ENCODE data around the gene NUP133. TPM values are rescaled to one million over a fixed set of nuclear protein-coding genes. Genes with fewer than 3 reads are reported as not detected.

The NUP133 gene
- polyA plus RNA-seq, 2 of the 4 experiments (the other 2 are of a cell fraction): 20.6 to 43.2 TPM

DNA sequence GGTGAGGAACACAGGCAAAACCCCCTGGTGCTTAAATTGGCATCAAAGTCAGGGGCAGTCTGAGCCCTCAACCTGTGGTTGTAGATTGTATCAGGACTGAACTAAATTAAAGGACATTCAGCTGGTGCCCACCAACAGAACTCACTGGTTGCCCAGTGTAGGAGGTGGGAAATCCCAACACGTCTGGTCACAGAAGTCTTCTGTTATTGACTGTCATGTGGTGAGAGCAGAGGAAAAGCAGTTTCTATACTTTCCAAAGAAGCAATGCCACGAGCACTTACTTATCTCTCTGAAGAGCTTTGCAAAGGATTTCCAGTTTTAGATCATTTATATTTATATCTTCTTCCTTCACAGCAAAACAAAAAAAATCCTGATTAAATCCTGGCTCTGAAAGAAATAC, 59.3 kb downstream of the NUP133 start:
- no peak overlapping the region for H3K4me3 ChIP-seq
- no peak for DNase-seq (ENCODE audit: low read depth in 1 of 2, low spot score in 1 of 2)
- CTCF ChIA-PET: interaction anchor here (0.6 to 1.2 kb wide), 4 partner anchors 12 to 190 kb away, joined by 3 to 4 read pairs (median 4); no protein-coding TSS in a partner anchor
- no peak overlapping the region for H3K4me2 ChIP-seq
- H3K27ac ChIP-seq: no peak overlapping the region
- POLR2A ChIA-PET: no interaction called here
- ATAC-seq: no peak
- TF ChIP-seq, protein P1, sequence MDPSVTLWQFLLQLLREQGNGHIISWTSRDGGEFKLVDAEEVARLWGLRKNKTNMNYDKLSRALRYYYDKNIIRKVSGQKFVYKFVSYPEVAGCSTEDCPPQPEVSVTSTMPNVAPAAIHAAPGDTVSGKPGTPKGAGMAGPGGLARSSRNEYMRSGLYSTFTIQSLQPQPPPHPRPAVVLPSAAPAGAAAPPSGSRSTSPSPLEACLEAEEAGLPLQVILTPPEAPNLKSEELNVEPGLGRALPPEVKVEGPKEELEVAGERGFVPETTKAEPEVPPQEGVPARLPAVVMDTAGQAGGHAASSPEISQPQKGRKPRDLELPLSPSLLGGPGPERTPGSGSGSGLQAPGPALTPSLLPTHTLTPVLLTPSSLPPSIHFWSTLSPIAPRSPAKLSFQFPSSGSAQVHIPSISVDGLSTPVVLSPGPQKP (IDR thresholded peaks at IDR 0.05; ENCODE audit: low read depth, low read length): no peak
- TF ChIP-seq RARB (CRISPR knock-in tag; IDR thresholded peaks at IDR 0.05) (no peak), CHD4 (IDR thresholded peaks at IDR 0.05; ENCODE audit: borderline replicate concordance) (no peak)
- no peak for FAIRE-seq
- H3K9me3 ChIP-seq: no peaks in the 10 kb centered on the region
- H3K4me1 ChIP-seq: no peaks in the 10 kb centered on the region
- 90% methylated on average over 2 of the region's 2 CpGs for WGBS (ENCODE audit: missing lambda C conversion rate)

DNA sequence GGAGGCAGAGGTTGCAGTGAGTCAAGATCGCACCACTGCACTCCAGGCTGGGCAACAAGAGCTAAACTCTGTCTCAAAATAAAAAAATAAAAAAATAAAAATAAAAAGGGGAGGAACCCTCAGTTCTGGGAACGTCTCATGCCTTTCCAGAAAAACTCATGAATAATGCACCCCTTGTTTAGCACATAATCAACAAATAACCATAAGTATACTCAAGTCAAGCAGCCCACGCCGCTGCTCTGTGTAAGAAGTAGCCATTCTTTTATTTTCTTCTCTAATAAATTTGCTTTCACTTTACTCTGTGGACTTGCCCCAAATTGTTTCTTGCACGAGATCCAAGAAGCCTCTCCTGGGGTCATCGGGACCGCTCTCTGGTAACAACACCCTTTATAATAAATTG, 59.8 kb downstream of the NUP133 start:
- ATAC-seq: no peak
- no peak for DNase-seq (ENCODE audit: low read depth in 1 of 2, low spot score in 1 of 2)
- 93% methylated on average over 7 of the region's 7 CpGs for WGBS (ENCODE audit: missing lambda C conversion rate)

DNA sequence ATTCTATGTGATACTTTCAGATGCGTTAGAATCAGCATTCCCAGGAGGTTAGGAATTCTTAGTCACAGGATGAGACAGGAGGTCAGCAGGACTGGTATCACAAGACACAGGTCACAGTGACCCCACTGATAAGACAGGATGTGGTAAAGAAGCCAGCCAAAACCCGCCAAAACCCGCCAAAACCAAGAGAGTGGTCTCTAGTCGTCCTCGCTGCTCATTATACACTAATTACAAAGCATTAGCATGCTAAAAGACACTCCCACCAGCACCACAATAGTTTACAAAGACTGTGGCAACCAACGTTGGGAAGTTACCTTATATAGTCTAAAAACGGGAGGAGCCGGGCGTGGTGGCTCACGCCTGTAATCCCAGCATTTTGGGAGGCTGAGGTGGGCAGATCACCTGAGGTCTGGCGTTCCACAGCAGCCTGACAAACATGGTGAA, 60.3 kb downstream of the NUP133 start:
- CTCF ChIA-PET: no interaction called here

More for the DNA sequence above, 59.8 kb downstream of the NUP133 start:
- no peak for FAIRE-seq
- Histone ChIP-seq H3K4me2 (no peak overlapping the region), H3K4me3 (no peak overlapping the region), H3K27ac (no peak overlapping the region), H3K9me3 (no peaks in the 10 kb centered on the region), H3K4me1 (no peaks in the 10 kb centered on the region)
- POLR2A ChIA-PET: no interaction called here
- CTCF ChIA-PET: interaction anchor here (1.1 to 1.2 kb wide), 2 partner anchors 12 to 190 kb away, joined by 3 read pairs; no protein-coding TSS in a partner anchor
- TF ChIP-seq NPAS2 (CRISPR knock-in tag; IDR thresholded peaks at IDR 0.05; ENCODE audit: borderline replicate concordance) (no peak), BHLHE40 (IDR thresholded peaks at IDR 0.05; ENCODE audit: low read depth, low read length) (no peak), CHD2 (IDR thresholded peaks at IDR 0.05; ENCODE audit: low read length, partially characterized antibody) (no peak), PHF8 (IDR thresholded peaks at IDR 0.05; ENCODE audit: borderline replicate concordance, low read depth) (no peak), KDM1A (IDR thresholded peaks at IDR 0.05; ENCODE audit: low read depth) (no peak), ZC3H11A (IDR thresholded peaks at IDR 0.05) (no peak), NR3C1 (IDR thresholded peaks at IDR 0.05) (no peak), RAD21 (conservative IDR thresholded peaks at IDR 0.05 in 1 of 2, IDR thresholded peaks at IDR 0.05 in 1 of 2) (no peak), TP53 (CRISPR knock-in tag; IDR thresholded peaks at IDR 0.05) (no peak), FOSL2 (IDR thresholded peaks at IDR 0.05) (no peak), FOSL2 (CRISPR knock-in tag; IDR thresholded peaks at IDR 0.05) (no peak), ZNF302 (CRISPR knock-in tag; IDR thresholded peaks at IDR 0.05) (no peak)
- TF ChIP-seq, protein P2, sequence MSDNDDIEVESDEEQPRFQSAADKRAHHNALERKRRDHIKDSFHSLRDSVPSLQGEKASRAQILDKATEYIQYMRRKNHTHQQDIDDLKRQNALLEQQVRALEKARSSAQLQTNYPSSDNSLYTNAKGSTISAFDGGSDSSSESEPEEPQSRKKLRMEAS (IDR thresholded peaks at IDR 0.05): no peak
- TF ChIP-seq, protein P3, sequence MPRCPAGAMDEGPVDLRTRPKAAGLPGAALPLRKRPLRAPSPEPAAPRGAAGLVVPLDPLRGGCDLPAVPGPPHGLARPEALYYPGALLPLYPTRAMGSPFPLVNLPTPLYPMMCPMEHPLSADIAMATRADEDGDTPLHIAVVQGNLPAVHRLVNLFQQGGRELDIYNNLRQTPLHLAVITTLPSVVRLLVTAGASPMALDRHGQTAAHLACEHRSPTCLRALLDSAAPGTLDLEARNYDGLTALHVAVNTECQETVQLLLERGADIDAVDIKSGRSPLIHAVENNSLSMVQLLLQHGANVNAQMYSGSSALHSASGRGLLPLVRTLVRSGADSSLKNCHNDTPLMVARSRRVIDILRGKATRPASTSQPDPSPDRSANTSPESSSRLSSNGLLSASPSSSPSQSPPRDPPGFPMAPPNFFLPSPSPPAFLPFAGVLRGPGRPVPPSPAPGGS (IDR thresholded peaks at IDR 0.05): no peak
- TF ChIP-seq, protein P1 (IDR thresholded peaks at IDR 0.05; ENCODE audit: low read depth, low read length): no peak

More for the DNA sequence above, 60.3 kb downstream of the NUP133 start:
- ATAC-seq: no peak
- no peaks in the 10 kb centered on the region for H3K4me1 ChIP-seq
- POLR2A ChIA-PET: no interaction called here
- DNase-seq (ENCODE audit: low read depth in 1 of 2, low spot score in 1 of 2): no peak
- H3K4me3 ChIP-seq: no peak overlapping the region
- no peak overlapping the region for H3K4me2 ChIP-seq
- H3K27ac ChIP-seq: no peak overlapping the region
- TF ChIP-seq EP300 (IDR thresholded peaks at IDR 0.05) (no peak), POLR2AphosphoS2 (conservative IDR thresholded peaks at IDR 0.05; ENCODE audit: low read length) (no peak), FOXS1 (CRISPR knock-in tag; IDR thresholded peaks at IDR 0.05) (no peak), FOSL2 (IDR thresholded peaks at IDR 0.05) (no peak), FOSL2 (CRISPR knock-in tag; IDR thresholded peaks at IDR 0.05) (no peak), RFX5 (IDR thresholded peaks at IDR 0.05) (no peak)
- TF ChIP-seq, protein P4, sequence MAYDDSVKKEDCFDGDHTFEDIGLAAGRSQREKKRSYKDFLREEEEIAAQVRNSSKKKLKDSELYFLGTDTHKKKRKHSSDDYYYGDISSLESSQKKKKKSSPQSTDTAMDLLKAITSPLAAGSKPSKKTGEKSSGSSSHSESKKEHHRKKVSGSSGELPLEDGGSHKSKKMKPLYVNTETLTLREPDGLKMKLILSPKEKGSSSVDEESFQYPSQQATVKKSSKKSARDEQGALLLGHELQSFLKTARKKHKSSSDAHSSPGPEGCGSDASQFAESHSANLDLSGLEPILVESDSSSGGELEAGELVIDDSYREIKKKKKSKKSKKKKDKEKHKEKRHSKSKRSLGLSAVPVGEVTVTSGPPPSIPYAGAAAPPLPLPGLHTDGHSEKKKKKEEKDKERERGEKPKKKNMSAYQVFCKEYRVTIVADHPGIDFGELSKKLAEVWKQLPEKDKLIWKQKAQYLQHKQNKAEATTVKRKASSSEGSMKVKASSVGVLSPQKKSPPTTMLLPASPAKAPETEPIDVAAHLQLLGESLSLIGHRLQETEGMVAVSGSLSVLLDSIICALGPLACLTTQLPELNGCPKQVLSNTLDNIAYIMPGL (CRISPR knock-in tag; IDR thresholded peaks at IDR 0.05; ENCODE audit: borderline replicate concordance): no peak
- TF ChIP-seq, protein P5, sequence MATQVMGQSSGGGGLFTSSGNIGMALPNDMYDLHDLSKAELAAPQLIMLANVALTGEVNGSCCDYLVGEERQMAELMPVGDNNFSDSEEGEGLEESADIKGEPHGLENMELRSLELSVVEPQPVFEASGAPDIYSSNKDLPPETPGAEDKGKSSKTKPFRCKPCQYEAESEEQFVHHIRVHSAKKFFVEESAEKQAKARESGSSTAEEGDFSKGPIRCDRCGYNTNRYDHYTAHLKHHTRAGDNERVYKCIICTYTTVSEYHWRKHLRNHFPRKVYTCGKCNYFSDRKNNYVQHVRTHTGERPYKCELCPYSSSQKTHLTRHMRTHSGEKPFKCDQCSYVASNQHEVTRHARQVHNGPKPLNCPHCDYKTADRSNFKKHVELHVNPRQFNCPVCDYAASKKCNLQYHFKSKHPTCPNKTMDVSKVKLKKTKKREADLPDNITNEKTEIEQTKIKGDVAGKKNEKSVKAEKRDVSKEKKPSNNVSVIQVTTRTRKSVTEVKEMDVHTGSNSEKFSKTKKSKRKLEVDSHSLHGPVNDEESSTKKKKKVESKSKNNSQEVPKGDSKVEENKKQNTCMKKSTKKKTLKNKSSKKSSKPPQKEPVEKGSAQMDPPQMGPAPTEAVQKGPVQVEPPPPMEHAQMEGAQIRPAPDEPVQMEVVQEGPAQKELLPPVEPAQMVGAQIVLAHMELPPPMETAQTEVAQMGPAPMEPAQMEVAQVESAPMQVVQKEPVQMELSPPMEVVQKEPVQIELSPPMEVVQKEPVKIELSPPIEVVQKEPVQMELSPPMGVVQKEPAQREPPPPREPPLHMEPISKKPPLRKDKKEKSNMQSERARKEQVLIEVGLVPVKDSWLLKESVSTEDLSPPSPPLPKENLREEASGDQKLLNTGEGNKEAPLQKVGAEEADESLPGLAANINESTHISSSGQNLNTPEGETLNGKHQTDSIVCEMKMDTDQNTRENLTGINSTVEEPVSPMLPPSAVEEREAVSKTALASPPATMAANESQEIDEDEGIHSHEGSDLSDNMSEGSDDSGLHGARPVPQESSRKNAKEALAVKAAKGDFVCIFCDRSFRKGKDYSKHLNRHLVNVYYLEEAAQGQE (IDR thresholded peaks at IDR 0.05): no peak
- WGBS (ENCODE audit: missing lambda C conversion rate): 93% methylated on average over 11 of the region's 11 CpGs
- FAIRE-seq: no peak
- no peaks in the 10 kb centered on the region for H3K9me3 ChIP-seq
